HEK293T (cell line): ENCODE measurements around the gene KCTD15.

Experiments
- FOXA1 ChIP-seq: fragments of 450-650 bp; IDR thresholded peaks from 2 replicates; pipeline ENCODE4 v1.6.1; 2016; ENCODE audit warnings: mild to moderate bottlenecking
- FOXM1 ChIP-seq: fragments of 450-650 bp; IDR thresholded peaks from 2 replicates; pipeline ENCODE4 v1.6.1; 2017; ENCODE audit warnings: mild to moderate bottlenecking, borderline replicate concordance
- TARDBP ChIP-seq: fragments of 450-650 bp; IDR thresholded peaks from 2 replicates; pipeline ENCODE4 v1.6.1; 2016

DNA sequence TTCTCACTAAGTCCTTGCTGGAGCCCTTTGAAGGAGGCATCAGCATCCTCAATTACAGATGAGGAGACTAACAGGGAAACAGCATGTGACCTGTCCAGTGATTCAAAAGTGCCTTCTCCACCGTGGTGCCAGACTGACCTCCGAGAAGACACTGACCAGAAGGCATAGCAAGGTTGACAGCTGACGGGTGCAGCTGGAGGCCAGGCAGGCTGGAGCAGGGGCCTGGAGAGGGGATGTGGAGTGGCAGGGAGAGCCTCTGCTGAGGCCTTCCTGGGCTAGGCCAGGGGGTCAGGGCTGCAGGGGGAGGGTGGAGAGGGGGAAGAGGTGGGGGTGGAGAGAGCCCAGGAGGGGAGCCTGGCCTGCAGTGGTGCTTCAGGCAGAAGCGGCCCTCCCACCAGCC lies 66.3 kb downstream of the KCTD15 start:
- TF ChIP-seq TARDBP (no peak), FOXM1 (no peak), FOXA1 (no peak)
